IMR-90 (cell line): ENCODE measurements around the gene MCF2L.

ENCODE experiments used
- CEBPB ChIP-seq: IDR thresholded peaks from 2 replicates; pipeline ENCODE4 v1.6.1; 2012; ENCODE audit warnings: low read depth, low read length, improper control_type of control experiment
- ELK1 ChIP-seq: fragments of 150-350 bp; IDR thresholded peaks from 2 replicates; pipeline ENCODE4 v1.6.1; 2016; ENCODE audit warnings: low read depth, mild to moderate bottlenecking, low read length, moderate library complexity, borderline replicate concordance
- POLR2A ChIP-seq: IDR thresholded peaks from 2 replicates; pipeline ENCODE4 v1.6.1; 2012; ENCODE audit warnings: mild to moderate bottlenecking, low read depth, low read length
- USF2 ChIP-seq: fragments of 150-350 bp; IDR thresholded peaks from 2 replicates; pipeline ENCODE4 v1.6.1; 2017; ENCODE audit warnings: mild to moderate bottlenecking, antibody characterized with exemption, low read length, low read depth
- TF ChIP-seq, protein P1 (sequence below): conservative IDR thresholded peaks from 2 replicates; pipeline ENCODE4 v1.5.1; 2012; ENCODE audit warnings: mild to moderate bottlenecking, low read depth, low read length, improper control_type of control experiment

DNA sequence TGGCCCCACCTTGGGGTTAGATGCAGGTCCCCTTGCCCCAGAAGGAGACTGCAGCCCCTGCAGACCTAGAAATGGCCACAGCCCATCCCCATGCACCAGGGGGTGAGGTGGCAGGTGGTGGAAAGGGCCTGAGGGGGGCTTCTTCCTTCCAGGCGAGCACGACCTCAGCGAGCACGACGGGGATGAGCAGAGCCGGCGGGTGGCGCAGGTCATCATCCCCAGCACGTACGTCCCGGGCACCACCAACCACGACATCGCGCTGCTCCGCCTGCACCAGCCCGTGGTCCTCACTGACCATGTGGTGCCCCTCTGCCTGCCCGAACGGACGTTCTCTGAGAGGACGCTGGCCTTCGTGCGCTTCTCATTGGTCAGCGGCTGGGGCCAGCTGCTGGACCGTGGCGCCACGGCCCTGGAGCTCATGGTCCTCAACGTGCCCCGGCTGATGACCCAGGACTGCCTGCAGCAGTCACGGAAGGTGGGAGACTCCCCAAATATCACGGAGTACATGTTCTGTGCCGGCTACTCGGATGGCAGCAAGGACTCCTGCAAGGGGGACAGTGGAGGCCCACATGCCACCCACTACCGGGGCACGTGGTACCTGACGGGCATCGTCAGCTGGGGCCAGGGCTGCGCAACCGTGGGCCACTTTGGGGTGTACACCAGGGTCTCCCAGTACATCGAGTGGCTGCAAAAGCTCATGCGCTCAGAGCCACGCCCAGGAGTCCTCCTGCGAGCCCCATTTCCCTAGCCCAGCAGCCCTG, 149.4 kb downstream of the MCF2L start:
- no peak for TF ChIP-seq POLR2A
- no peak for TF ChIP-seq CEBPB
- TF ChIP-seq, protein P1, sequence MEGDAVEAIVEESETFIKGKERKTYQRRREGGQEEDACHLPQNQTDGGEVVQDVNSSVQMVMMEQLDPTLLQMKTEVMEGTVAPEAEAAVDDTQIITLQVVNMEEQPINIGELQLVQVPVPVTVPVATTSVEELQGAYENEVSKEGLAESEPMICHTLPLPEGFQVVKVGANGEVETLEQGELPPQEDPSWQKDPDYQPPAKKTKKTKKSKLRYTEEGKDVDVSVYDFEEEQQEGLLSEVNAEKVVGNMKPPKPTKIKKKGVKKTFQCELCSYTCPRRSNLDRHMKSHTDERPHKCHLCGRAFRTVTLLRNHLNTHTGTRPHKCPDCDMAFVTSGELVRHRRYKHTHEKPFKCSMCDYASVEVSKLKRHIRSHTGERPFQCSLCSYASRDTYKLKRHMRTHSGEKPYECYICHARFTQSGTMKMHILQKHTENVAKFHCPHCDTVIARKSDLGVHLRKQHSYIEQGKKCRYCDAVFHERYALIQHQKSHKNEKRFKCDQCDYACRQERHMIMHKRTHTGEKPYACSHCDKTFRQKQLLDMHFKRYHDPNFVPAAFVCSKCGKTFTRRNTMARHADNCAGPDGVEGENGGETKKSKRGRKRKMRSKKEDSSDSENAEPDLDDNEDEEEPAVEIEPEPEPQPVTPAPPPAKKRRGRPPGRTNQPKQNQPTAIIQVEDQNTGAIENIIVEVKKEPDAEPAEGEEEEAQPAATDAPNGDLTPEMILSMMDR = no peak
- no peak for TF ChIP-seq ELK1
- no peak for TF ChIP-seq USF2
